ENCODE data around the gene GABRG3. TPM values are rescaled to one million over a fixed set of nuclear protein-coding genes. Genes with fewer than 3 reads are reported as not detected.

Gene GABRG3
- polyA plus RNA-seq, 1 donor (not counting 4 experiments of a cell fraction or from before 2014, with no cell fraction given): not detected

DNA sequence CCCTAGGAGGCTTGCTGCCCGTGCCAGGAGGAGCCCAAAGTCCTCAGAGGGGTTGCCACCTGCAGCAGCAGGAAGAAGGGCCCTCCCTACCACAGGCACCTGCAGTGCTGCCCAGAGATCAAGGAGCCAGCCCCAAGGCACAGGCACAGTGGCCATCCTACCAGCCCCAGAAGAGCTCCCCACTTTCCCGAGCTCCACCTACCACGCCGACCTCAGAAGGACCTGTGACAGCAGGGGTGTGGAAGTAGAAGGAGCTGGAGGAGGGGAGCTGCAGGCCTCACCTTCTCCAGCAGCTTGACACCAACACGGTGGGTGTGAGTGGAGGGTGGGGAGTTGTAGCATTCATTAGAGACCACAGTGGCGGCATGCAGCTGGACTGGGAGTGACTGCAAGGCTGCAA, 485.8 kb downstream of the GABRG3 start:
- Histone ChIP-seq H3K27ac (ENCODE audit: control insufficient read depth, insufficient read depth, low read length) (no peak overlapping the region), H3K9me3 (ENCODE audit: control insufficient read depth, low read depth, low read length) (no peaks in the 10 kb centered on the region), H3K9me1 (ENCODE audit: control insufficient read depth, extremely low read depth, insufficient read depth, low read length) (no peaks in the 10 kb centered on the region), H4K20me1 (ENCODE audit: control insufficient read depth, extremely low read depth, insufficient read depth, low read length) (no peaks in the 10 kb centered on the region), H3K4me2 (ENCODE audit: control insufficient read depth, extremely low read depth, insufficient read depth, low read depth, low read length) (no peak overlapping the region), H3K79me2 (ENCODE audit: control insufficient read depth, insufficient read depth, low read length) (no peaks in the 10 kb centered on the region), H3K27me3 (ENCODE audit: control insufficient read depth, extremely low read depth, insufficient read depth, low read length) (no peaks in the 10 kb centered on the region), H2AFZ (ENCODE audit: control insufficient read depth, low read length) (no peak overlapping the region), H3K36me3 (ENCODE audit: control insufficient read depth in 2 of 2, extremely low read depth in 1 of 2, insufficient read depth in 2 of 2, low read length in 2 of 2) (no peaks in the 10 kb centered on the region), H3K9ac (ENCODE audit: control insufficient read depth, extremely low read depth, insufficient read depth, low read length) (no peak overlapping the region), H3K4me3 (ENCODE audit: control insufficient read depth in 2 of 3, extremely low read depth in 1 of 3, insufficient read depth in 2 of 3, low read depth in 1 of 3, low read length in 3 of 3) (no peak overlapping the region), H3K4me1 (ENCODE audit: control insufficient read depth, extremely low read depth, insufficient read depth, low read length) (peaks cover 14% of the 10 kb centered on the region)
- DNase-seq (ENCODE audit: low read depth, low spot score) (no peak), FAIRE-seq (no peak)
- dilution Hi-C loops (cut with MboI; ENCODE audit: extremely low pct_ligation_motif_present, low sequenced_read_pairs): no loop called here
- TF ChIP-seq, protein P1, sequence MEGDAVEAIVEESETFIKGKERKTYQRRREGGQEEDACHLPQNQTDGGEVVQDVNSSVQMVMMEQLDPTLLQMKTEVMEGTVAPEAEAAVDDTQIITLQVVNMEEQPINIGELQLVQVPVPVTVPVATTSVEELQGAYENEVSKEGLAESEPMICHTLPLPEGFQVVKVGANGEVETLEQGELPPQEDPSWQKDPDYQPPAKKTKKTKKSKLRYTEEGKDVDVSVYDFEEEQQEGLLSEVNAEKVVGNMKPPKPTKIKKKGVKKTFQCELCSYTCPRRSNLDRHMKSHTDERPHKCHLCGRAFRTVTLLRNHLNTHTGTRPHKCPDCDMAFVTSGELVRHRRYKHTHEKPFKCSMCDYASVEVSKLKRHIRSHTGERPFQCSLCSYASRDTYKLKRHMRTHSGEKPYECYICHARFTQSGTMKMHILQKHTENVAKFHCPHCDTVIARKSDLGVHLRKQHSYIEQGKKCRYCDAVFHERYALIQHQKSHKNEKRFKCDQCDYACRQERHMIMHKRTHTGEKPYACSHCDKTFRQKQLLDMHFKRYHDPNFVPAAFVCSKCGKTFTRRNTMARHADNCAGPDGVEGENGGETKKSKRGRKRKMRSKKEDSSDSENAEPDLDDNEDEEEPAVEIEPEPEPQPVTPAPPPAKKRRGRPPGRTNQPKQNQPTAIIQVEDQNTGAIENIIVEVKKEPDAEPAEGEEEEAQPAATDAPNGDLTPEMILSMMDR (optimal IDR thresholded peaks at IDR 0.05 in 1 of 3, IDR thresholded peaks at IDR 0.05 in 1 of 3, conservative IDR thresholded peaks at IDR 0.05 in 1 of 3; ENCODE audit: extremely low read depth in 1 of 3, insufficient read depth in 2 of 3, low read length in 3 of 3): no peak
- TF ChIP-seq EZH2 (IDR thresholded peaks at IDR 0.05; ENCODE audit: low read length): no peak

GRCh38 chr15:27457766-27458165, 486.8 kb downstream of the GABRG3 start:
- H3K9me1 ChIP-seq (ENCODE audit: control insufficient read depth, extremely low read depth, insufficient read depth, low read length): no peaks in the 10 kb centered on the region
- FAIRE-seq (no peak), DNase-seq (ENCODE audit: low read depth, low spot score) (no peak)
- H3K36me3 ChIP-seq (ENCODE audit: control insufficient read depth in 2 of 2, extremely low read depth in 1 of 2, insufficient read depth in 2 of 2, low read length in 2 of 2): no peaks in the 10 kb centered on the region
- no peaks in the 10 kb centered on the region for H3K9me3 ChIP-seq (ENCODE audit: control insufficient read depth, low read depth, low read length)
- no peaks in the 10 kb centered on the region for H3K79me2 ChIP-seq (ENCODE audit: control insufficient read depth, insufficient read depth, low read length)
- no peak overlapping the region for H3K27ac ChIP-seq (ENCODE audit: control insufficient read depth, insufficient read depth, low read length)
- H3K27me3 ChIP-seq (ENCODE audit: control insufficient read depth, extremely low read depth, insufficient read depth, low read length): no peaks in the 10 kb centered on the region
- peaks cover 14% of the 10 kb centered on the region for H3K4me1 ChIP-seq (ENCODE audit: control insufficient read depth, extremely low read depth, insufficient read depth, low read length)
- no peaks in the 10 kb centered on the region for H4K20me1 ChIP-seq (ENCODE audit: control insufficient read depth, extremely low read depth, insufficient read depth, low read length)
- no peak overlapping the region for H2AFZ ChIP-seq (ENCODE audit: control insufficient read depth, low read length)
- dilution Hi-C loops (cut with MboI; ENCODE audit: extremely low pct_ligation_motif_present, low sequenced_read_pairs): no loop called here
- no peak overlapping the region for H3K4me3 ChIP-seq (ENCODE audit: control insufficient read depth in 2 of 3, extremely low read depth in 1 of 3, insufficient read depth in 2 of 3, low read depth in 1 of 3, low read length in 3 of 3)
- TF ChIP-seq EZH2 (IDR thresholded peaks at IDR 0.05; ENCODE audit: low read length): no peak
- TF ChIP-seq, protein P1 (optimal IDR thresholded peaks at IDR 0.05 in 1 of 3, IDR thresholded peaks at IDR 0.05 in 1 of 3, conservative IDR thresholded peaks at IDR 0.05 in 1 of 3; ENCODE audit: extremely low read depth in 1 of 3, insufficient read depth in 2 of 3, low read length in 3 of 3): no peak
- no peak overlapping the region for H3K4me2 ChIP-seq (ENCODE audit: control insufficient read depth, extremely low read depth, insufficient read depth, low read depth, low read length)
- no peak overlapping the region for H3K9ac ChIP-seq (ENCODE audit: control insufficient read depth, extremely low read depth, insufficient read depth, low read length)
